MG63 (cell line): ENCODE results near the gene BTG3. TPM values are rescaled to one million over a fixed set of nuclear protein-coding genes. Genes with fewer than 3 reads are reported as not detected.

Experiments used
- DNase-seq: peaks from one replicate; pipeline ENCODE4 v3.0.0-alpha.2; 2020
- H3K27me3 ChIP-seq: fragments of 250-450 bp; sonication (Bioruptor Pico); 2 replicates; pipeline ENCODE4 v1.5.1; 2020; ENCODE audit warnings: mild to moderate bottlenecking, moderate library complexity
- H3K36me3 ChIP-seq: fragments of 250-450 bp; sonication (Bioruptor Pico); 2 replicates; pipeline ENCODE4 v1.5.1; 2020; ENCODE audit warnings: mild to moderate bottlenecking, moderate library complexity
- H3K4me3 ChIP-seq: fragments of 250-450 bp; sonication (Bioruptor Pico); 2 replicates; pipeline ENCODE4 v1.5.1; 2020; ENCODE audit warnings: mild to moderate bottlenecking, moderate library complexity
- H3K9me3 ChIP-seq: fragments of 250-450 bp; sonication (Bioruptor Pico); 2 replicates; pipeline ENCODE4 v1.5.1; 2020; ENCODE audit warnings: mild to moderate bottlenecking, moderate library complexity
- total RNA-seq: library from RNA; depleted of rRNA; stranded (reverse); fragments of >200 nt; shearing (Covaris generic); gene quantifications from 2 replicates; pipeline ENCODE4 v1.2.3, GENCODE V29; 2014; ENCODE audit warnings: low replicate concordance; rRNA removed

The BTG3 gene
- total RNA-seq, 1 experiment from 2014 or later, result 50.4 TPM

DNA sequence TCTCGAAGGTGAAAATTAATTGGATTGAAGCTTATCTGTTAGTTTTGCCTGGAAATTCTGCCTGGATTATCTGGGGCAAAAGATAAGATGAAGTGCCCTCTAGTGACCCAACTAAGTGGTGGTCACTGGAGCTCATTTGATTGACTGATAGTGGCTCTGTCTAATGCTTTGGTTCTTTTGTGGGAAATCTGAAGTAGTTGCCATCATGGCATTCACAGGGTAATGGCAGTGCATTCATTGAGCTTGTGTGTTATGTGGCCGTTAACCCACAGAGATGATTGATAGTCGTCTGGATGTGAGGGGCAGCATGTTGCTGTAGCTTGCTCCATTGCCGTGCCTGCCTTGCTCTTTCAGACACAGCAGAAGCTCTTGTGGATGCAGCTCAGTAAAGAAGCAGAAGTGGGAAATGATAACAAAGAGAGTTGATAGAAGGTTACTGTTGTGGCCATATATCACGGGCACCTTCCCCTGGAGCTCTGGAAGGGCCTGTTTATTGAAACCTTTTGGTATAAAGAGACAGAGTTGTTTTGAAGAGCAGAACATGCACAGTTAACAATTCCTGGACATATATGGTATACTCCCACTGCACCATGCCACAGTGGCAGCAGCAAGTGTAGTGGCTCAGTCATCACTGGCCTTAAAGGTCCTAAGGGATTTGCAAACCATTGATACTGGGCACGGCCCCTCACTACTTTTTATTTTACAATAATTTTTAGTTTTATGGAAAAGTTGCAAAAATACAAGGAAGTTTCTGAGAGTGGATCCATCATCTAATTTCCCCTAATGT, 57.8 kb downstream of the BTG3 start:
- Histone ChIP-seq H3K9me3 (no peaks in the 10 kb centered on the region), H3K4me3 (no peak overlapping the region)
- DNase-seq, result no peak

DNA sequence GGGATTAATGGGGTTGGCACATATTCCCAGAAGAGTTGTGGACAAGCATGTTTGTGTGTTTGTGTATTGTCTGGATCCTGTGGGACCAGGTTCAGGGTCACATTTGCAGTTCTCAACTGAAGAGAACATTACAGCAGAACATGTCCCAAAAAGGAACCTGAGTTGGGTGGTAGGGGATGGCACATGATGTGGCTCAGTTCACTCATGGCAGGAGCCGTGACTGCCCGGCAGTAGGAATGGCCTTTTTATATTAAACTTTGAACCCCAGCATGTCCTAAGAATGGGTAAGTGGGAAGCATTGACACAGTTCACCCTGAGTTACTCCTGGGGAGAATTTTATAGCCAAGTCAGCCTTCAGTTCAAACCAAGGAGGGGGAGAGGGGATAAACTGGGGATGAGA, 58.6 kb downstream of the BTG3 start:
- DNase-seq, result no peak
- Histone ChIP-seq H3K27me3 (no peaks in the 10 kb centered on the region), H3K9me3 (no peaks in the 10 kb centered on the region), H3K36me3 (no peaks in the 10 kb centered on the region), H3K4me3 (no peak overlapping the region)

More for the DNA sequence above, 57.8 kb downstream of the BTG3 start:
- Histone ChIP-seq H3K27me3 (no peaks in the 10 kb centered on the region), H3K36me3 (no peaks in the 10 kb centered on the region)

DNA sequence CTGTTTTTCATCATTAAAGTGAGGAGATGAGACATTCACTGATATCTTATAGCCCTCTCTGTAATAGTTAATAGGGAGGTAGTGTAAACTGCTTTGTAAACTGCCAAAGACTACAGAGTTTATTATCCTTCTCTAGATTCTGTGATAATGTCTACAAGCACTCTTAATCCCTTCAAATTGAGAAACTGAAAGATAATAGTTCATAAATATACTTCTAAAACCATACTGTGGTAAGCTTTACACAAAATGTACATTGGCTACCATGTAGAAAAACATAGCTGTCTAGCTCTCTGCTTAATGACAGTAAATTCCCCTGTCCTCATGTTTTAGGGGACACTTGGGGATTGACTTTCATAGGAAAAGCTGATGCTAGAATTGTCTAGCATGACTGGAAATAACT, 60.3 kb downstream of the BTG3 start:
- no peak for DNase-seq
- Histone ChIP-seq H3K27me3 (no peaks in the 10 kb centered on the region), H3K36me3 (no peaks in the 10 kb centered on the region), H3K4me3 (no peak overlapping the region), H3K9me3 (no peaks in the 10 kb centered on the region)

DNA sequence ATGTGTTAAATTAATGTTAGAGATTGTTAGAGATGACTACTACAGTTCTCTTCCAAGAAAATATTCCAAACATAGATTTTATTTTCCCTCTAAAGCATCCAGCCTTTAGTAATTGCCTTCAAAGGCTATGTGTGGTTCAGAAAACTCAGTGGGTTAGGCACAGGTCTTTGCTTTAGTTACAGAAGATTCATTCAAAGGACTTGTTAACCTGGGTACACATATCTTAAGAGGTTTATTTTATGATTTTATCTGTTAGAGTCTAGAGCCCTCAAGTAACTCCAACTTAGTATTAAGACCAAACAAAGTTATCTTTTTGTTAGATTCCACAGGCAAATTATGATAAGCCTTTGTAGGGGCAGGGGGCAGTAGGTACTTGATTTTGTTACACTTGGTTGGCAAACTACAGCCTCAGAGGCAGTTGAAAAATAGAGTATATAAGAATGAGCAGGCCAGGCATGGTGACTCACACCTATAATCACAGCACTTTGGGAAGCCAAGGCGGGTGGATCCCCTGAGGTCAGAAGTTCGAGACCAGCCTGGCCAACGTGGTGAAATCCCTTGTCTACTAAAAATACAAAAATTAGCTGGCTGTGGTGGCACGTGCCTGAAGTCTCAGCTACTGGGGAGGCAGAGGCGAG, 61.9 kb downstream of the BTG3 start:
- Histone ChIP-seq H3K4me3 (no peak overlapping the region), H3K9me3 (no peaks in the 10 kb centered on the region), H3K27me3 (no peaks in the 10 kb centered on the region), H3K36me3 (no peaks in the 10 kb centered on the region)
- peak; percentile 40 for DNase-seq

DNA sequence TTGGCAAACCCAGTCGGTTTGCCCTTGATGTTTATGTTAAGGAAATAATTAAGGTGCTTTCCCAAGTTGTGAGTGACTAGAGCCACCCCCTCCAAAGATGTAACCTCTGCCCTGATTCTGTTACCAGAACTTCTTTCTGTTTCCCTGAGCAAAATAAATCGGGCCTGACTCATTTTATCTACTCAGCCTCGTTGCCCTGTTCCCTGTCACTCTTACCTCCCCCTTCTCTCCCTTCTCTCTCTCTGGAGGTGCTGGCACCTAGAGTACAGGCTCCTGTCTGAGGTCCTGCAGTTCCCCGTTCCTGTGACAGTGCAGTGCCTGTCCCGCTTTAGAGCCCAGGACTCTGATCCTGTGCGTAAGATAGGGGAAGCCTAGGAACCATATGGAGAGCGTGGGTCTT, 64.4 kb downstream of the BTG3 start:
- Histone ChIP-seq H3K4me3 (no peak overlapping the region), H3K9me3 (no peaks in the 10 kb centered on the region), H3K36me3 (no peaks in the 10 kb centered on the region), H3K27me3 (no peaks in the 10 kb centered on the region)
- no peak for DNase-seq

DNA sequence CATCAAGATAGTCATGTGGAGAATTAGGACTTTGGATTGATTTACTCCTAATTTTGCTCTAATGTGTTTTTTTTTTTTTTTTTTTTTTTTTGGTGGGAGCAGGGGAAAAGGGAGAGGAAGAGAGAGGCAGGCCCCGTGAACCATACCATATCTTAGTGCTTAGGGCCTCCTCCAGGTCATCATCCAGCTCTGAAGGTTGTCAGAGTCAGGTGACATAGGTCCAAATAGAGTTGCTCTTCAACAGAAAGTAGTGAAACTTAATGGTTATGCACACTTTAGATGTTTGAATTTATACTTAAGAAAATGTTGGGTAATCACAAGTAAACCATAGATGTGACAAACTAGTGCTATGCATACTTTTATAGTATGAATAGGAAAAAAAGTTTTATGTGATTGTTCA, 67.7 kb downstream of the BTG3 start:
- no peak for DNase-seq
- H3K36me3 ChIP-seq, result no peaks in the 10 kb centered on the region
- H3K27me3 ChIP-seq, result no peaks in the 10 kb centered on the region
- H3K9me3 ChIP-seq, result no peaks in the 10 kb centered on the region
- H3K4me3 ChIP-seq, result no peak overlapping the region

Other genes starting within 250 kb of the BTG3 start
- 0.12 and 2.7 TPM in 2 replicates for gene CXADR, start 99.9 kb downstream of the BTG3 start, total RNA-seq
- 1.7 and 2.7 TPM in 2 replicates for gene C21orf91, start 206.5 kb upstream of the BTG3 start, total RNA-seq